ENCODE results near the gene IRX3. TPM values are rescaled to one million over a fixed set of nuclear protein-coding genes. Genes with fewer than 3 reads are reported as not detected.

IRX3 gene
- polyA plus RNA-seq (2013, experiment 1 of 2; ENCODE audit: insufficient read length): 29.8 TPM
- 40.3 TPM for polyA plus RNA-seq (2013, experiment 2 of 2; ENCODE audit: insufficient read length)

DNA sequence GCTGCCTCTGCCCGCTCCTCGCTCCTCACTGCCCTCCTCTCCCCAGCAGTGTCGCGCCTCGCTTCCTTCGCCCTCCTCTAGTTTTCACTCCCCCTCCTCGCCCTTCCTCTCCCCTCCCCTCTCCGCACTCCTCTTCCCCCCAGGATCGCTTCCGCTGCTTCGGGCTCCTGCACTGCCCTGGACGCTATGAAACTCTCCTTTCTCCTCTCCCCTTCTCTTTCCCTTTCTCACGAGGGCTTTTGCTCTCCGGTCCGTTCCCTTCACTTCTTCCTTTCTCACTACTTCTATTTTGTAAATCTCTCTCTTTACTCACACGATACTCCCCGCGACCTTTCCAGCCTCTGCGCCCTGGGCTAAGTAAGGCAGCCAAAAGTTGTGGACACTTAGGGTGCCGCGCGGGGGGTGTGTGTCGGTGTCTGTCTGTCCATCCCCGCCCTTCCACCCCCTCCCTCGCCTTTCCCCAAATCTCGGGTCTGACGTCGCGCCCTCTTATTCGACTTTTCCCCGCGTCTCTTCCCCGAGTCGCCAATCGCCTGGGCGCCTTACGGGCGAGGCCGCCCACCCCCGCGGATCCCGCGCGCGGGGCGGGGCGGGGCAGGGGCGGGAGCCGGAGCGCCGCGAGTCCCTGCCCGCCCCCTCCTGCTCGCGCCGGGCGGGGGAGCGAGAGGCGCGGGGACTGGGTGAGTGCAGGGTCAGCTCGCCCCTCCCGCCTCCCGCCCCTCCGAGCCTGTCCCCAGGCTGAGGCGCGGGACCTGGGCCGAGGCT, at the start of gene IRX3:
IRX3 (minus strand) TSS at position 422 of the 765 bp plus-strand sequence. CDS start 737 bp downstream, outside the sequence.
- peak; percentile 98 for DNase-seq

DNA sequence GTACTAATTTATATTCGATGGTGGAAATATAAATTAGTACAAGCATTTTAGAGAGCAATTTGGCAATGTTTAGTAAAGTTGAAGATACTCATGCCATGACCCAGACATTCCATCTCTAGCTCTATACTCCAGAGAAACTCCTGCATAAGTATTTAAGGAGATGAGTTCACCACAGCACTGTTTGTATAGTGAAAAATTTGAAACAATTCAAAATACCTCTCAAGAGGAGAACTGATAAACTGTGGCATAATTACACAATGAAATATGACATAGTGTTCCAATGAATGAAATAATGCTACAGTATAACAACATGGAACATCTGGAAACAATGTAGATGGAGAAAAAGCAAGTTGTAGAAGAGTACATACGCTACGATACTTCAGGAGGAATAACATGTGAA, 48.6 kb upstream of the IRX3 start:
- DNase-seq: peak; percentile 40

DNA sequence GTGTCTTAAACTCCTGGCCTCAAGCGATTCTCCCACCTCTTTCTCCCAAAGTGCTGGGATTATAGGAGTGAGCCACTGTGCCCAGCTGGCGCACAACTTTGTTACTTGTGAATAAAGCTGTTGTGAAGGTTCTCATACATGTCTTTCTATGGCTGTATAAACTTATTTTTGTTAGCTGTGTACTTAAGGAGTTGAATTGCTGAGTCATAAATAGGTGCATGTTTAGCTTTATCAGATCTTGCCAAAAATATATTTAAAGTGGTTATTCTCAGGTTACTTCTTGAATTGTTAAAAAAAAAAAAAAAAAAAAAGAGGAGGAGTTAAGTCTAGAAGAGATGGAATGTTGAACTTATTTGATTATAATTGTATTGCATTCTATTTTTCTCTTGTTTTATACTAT, 47.6 kb upstream of the IRX3 start:
- no peak for DNase-seq

DNA sequence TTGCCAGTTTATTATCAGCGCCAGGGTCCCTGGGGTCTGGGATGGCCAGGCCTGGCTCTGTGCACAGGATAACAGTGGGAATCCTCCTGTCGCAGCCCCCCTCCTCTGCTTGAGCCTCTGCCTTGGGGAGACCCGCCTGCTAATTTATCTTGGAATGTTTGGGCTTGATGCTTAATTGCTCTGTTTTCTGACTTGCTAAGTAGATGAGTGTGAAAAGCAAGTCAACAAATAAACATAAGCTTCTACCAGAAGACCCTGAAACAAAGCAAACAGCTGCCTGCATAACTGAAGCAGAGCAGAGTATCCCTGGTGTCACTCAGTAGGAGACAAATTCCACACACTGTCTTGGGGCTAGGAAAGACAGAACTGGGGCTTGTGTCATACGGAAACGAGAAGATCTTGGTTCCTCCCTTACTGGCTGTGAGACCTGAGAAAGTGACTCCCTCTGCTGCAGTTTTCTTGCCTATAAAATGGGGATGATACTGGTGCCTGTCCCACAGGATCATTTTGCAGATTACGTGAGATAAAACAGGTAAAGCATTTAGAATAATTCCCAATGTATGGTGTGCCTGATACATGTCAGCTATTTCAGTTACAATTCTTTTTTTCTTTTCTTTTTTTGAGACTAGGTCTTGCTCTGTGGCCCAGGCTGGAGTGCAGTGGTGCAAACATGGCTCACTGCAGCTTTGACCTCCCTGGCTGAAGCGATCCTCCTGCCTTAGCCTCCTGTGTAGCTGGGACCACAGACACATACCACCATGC, 44.8 kb upstream of the IRX3 start:
- DNase-seq: no peak

DNA sequence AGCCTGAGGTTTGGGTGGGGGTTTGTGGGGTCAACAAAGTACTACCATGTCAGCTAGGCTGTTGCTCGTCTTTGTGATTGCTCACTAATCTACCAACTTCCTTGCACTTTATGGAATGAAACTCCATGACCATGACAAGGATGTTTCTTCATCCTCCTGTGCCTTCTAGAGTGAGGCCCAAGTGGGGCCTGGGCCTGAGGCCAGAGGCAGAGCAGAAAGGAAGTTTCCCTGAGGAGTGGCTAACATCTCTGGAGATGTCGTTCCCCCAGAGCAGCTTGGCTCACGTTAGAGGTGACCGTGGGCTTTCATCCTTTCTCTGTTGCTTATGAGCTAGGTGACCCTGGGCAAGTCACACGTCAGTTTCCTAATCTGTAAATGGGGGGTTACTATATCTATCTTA, 41.0 kb upstream of the IRX3 start:
- DNase-seq: no peak

DNA sequence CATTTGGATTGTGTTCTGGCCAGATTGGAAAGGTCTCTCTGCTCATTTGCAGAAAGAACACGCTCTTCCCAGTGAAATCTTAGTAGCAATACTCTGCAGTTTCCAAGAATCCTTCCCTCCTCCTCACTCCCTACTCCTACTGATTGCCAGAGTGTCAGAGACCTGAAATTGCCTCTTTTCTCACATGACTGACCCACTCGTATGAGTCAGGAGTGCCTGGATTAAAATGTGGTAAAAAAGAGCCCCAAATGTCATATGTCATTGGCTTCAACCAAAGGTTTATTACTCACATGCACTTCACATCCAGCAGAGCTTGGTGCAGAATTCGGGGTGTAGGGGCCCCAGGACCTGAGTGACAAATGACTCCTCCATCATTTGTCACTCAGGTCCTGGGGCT, 39.7 kb upstream of the IRX3 start:
- no peak for DNase-seq

DNA sequence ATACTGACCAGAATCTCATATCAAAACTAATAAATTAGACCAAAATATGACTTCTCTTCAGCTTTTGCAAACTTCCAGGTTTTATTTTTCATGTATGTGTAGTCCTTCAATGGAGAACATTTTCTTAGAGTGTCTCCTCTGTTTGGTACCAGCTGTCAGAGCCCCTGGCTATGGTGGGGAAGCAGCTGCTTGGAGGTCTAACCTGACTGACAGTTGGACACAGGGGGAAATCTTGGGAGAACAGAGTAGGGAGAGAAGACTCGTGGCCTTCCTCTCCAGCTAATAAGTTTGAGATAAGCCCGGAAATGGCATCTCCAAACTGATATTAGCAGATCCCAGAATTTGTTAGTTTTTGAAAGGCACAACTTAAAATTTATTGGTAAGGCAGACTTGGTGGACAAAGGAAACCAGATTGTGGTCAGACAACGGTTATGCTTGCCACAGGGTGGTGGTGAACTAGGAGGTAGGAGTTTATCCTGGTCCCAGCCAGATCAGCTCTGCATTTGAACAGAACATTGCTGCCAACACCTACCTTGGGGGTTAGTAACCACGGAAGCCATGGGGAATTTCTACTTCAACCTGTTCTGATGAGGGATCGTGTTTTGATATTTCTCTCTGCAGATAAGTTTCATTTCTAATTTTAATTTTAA, 39.2 kb upstream of the IRX3 start:
- DNase-seq: no peak

DNA sequence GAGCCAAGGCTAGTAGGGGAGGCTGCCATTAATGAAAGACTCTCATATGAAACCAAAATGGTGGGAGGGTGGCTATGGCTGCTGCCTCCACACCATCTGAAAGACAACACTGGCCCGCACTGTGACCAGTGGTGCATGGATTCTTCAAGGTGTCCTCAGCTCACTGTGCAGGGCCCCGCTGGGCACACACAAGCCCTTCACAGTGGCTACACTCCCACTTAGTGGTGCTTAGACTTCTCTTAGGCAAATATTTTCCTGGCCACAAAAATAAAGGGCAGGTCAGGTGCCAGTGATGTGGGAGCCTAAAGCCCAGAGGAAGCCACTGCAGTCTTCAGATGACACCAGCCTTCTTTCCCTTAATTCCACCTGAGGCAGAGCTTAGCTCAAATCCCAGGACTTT, 38.1 kb upstream of the IRX3 start:
- no peak for DNase-seq

DNA sequence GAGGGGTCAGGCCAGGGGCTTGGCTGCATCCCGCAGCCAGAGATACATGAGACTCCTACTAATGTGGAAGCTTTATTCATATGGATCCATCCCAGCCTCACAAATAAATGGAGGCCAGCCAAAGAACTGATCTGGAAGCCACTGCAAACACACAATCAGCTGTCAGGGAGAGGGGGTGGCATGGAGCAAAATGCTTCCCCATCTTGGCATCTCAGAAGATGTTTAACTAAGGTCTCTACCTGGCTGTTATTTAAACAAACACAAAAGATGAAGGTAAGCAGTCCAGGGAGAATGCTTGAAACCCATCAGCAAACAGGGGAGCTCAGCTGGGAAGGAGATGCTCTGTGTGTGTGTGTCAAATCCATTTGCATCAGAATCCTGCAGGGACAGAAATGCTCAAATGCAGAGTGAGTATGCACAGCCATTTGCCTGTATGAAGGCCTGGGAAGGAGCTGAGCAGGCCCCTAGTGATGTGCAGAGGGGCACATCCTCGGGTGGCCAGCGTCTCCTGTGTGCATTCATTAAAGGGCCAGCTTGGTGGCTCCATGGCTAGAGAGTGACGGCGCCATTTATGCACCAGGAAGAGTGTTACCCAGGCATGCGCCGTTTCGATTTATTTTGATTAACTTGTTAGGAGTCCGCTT, 34.2 kb upstream of the IRX3 start:
- no peak for DNase-seq

DNA sequence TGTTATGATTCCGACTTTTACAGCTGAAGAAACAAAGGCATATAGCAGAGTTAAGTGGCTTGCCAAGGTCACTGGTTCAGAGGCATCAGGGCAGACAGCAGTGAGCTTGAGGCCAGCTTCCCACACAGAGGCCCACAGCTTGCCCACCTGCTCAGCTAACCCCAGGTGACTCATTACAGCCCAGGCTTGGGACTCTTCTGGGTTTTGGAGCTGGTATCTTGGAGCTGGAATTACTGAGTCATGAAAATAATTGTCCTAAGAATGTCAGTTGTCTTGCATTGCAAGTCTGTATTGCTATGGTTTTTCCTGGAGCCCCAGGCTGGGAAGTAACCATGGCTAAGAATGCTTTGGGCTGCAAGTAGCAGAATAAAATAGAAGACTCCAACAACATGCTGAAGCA, 32.4 kb upstream of the IRX3 start:
- peak; percentile 59 for DNase-seq

DNA sequence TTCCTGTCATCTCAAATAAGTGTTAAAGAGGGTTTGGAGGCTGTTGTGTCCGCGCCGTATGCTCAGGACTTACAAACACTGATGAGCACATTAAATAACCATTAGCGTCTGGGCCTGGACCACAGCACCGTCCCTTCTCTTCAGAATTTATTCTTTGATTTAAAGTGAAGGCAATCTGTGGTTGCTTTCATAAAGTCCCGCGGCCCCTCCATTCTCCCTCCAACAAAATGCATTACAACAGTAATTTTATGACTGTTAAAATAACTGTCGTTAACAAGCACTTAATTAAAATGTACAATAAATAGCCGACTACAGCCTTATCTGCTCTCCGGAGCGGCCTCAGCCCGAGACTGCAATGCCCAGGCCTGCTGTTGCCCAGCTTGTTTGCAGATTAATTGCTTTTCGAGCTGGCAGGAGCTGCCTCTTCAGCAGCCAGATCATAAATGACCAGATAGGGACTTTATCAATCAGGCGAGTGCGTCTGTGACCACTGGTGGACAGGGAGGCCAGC, 30.6 kb upstream of the IRX3 start:
- DNase-seq: no peak

DNA sequence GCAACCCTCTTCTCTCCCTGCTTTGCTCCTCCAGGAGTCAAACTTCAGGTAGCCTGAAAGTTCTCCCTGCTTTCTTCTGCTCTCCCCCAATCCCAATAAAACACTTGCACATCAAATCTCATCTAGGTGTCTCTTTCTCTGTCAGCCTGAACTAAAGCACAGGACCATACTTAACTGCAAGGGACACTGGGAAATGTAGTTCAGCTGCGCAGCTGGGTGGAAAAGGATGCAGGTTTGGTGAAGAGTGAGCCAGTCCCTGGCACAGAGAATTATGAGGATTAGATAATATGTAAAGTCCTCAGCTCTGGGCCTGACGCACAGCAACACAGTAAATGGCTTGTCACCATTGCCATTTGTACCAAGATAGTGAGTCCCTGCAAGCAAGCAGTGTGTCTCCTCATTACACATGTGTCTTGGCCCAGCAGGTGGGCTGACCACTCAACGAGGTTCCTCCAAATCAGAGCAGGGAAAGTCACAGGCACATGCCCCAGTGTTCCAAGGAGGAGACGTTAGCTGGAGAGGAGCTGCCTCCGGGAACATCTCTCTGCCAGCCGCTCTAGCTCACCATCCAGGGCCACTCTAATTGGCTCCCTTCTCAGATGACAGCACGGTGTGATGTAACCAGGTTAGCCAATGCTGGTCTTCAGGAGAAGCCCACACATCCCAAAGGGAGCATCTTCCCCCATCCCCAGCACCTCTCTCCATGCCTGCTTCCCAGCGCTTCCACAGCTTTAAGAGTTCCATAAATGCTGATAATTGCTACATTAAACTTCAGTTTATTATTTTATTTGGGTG, 29.7 kb upstream of the IRX3 start:
- no peak for DNase-seq

DNA sequence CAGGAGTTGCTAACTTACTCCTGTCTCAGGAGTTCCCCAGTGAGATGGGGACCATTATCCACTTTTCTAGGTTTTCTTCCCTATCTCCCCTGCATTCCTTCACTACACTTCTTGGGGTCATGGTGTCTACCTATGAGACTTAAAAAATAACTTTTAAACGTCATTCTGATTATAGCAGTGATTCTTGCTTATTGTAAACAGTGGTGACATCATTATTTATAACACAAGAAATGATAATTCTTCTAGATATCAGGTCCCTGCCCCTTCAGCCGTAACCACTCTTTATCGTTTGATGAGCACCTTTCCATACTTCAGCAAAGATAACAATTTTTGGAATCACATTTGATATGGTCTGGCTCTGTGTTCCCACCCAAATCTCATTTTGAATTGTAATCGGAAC, 27.2 kb upstream of the IRX3 start:
- no peak for DNase-seq

DNA sequence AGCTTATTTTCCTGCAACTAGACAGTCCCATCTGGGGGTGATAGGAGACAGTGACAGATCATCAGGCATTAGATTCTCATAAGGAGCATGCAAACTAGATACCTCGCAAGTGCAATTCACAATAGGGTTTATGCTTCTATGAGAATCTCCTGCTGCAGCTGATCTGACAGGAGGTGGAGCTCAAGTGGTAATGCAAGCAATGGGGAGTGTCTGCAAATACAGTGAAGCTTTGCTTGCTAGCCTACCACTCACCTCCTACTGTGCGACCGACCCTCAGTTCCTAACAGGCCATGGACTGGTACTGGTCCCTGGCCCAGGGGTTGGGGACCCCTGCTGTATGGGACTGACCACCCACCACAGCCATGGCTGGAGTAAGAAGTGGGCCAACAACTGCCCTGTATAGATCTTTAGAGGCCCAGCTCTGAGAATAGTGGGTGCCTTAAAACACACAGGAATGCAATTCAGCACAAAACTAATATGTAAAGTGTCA, 26.0 kb upstream of the IRX3 start:
- no peak for DNase-seq

DNA sequence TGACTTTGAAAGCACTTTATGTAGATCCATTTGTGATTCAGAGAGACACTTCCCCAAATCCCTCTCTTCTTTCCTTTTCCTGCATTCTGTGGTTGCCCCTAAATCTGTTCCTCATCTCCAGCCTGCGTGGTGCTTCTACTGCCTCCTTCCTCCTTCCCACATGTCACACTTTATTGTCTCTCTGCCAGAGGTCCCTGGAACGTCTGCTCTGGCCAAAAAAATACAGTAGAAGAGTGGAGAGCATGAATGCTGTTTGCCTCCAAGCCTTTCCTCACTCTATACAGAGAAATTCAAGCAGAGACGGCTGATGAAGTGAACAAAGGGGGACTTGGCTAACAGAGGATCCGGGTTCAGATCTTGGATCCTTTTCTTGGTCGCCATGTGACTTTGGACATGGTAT, 22.8 kb upstream of the IRX3 start:
- no peak for DNase-seq

DNA sequence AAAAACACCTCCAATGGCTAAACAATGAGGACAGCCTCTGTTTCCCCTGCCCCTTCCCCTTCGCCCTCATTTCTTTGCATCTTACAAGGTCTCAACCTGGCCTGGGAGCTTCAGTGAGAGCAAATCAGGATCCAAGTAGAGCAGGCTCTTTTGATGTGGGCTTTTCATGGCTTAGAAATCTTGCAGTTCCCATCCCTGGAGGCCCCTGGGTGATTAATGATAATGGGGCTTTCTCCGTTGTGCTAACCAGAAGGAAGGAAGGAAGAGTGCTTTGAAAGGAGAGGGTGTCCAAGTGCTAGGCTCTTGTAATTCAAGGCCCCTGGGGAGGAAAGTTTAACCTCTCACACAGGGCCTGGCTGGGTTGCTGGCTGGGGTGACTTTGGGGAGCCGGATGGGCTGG, 18.5 kb upstream of the IRX3 start:
- no peak for DNase-seq

DNA sequence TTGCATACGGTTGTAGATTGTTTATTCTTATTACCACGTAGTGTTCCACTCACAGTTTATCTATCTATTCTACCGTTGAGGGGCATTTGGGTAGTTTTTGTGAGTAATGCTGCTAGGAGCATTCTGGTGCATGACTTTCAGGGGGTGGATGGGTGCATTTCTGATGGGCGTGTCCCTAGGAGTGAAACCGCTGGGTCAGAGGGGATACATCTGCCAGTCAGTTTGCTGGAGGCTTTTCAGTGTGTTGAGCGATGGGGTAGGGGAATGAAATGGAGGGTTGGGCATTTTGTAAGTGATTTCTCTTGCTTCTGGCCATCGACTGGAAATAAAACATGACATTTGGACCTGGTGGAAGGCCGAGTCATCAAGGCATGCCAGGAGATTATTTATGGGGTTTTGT, 17.0 kb upstream of the IRX3 start:
- no peak for DNase-seq

DNA sequence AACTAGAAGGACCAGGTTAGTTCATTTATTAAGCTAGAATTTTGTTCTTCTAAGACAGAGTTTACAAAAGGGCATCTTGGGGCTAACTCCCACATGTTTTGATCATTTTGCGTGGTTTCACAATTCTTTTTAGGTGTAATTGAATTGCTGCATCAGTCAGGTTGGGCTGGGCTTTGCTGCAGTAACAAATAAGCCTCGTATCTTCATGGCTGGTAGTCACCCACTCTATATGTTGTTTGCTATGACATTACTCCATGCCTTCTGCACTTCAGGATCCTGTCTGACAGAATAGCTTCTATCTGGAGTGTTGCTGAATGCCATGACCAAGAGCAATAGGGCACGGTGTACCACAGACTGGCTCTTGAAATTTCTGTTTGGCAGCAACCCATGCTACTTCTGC, 10.6 kb upstream of the IRX3 start:
- DNase-seq: no peak

DNA sequence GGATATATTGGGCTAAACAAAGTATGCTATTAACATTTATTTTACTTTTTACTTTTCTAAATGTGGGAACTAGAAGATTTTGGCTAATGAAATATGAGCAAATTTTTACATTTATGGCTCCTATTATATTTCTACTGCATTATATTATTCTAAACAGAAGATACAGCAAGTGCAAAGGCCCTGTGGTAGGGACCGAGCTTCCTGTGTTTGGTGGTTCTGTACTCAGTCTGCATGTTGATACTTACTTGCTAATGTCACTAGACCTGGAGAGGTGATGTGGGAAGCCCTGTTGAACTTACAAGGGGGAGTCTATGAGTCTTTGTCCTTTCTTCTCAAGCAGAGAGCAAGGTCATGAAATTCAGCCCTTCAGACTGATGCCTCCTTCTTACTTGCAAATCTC, 10.0 kb upstream of the IRX3 start:
- DNase-seq: no peak

DNA sequence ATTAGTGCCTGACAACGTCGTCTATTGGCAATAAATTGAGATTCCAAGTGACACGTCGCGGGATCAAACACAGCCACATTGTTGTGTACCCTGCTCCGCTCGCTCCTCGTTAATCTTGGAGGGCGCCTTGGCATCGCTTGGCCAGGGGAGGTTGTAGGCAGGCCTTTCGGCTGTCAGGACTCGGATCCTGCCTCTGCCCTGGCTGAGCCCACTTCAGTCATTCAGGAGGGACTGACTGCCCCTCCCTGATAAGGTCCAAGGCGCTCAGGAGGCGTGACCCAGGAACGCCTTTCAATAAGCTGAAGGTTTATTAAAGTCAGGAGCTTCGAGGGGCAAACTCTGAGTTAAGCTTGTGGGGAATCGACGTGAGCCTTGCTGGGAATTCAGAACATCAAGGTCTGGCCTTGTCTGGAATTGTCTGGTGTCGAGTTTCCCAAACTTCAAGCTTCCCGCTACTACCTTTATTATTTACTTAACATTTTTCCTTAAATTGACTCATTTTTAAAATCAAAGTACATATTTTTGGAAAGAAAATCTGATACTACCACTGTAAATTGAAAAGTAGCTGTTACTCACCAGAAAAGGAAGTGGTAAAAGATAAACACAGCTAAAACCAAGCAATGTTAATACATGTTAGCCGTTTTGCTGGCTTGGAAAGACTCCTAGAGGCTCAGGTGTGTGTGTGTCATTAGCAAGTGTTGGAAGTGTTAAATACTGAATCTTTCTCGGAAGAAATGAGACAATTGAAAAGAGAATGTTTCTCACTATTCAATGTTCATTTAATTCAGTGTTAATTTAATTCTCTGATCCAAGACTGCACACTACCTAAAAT, 5.3 kb upstream of the IRX3 start:
- no peak for DNase-seq

Data from fibroblast of skin of scalp (primary cell).